GM23248 (cell line): ENCODE results near the gene RASL12. TPM values are rescaled to one million over a fixed set of nuclear protein-coding genes. Genes with fewer than 3 reads are reported as not detected.

Experiments used
- DNase-seq: peaks from one replicate; pipeline ENCODE4 v3.0.0-alpha.2; 2015
- H2AFZ ChIP-seq: fragments of 200-600 bp; sonication (generic); 2 replicates; pipeline ENCODE4 v1.6.1; 2016; ENCODE audit warnings: antibody characterized with exemption
- H3F3A ChIP-seq: fragments of 200-600 bp; sonication (generic); 2 replicates; pipeline ENCODE4 v1.6.1; 2016; ENCODE audit warnings: mild to moderate bottlenecking, antibody characterized with exemption, mixed run types; ENCODE audit not compliant: insufficient read depth
- H3K27ac ChIP-seq: fragments of 200-600 bp; sonication (generic); 2 replicates; pipeline ENCODE4 v1.5.1; 2016; ENCODE audit warnings: mild to moderate bottlenecking
- H3K27me3 ChIP-seq: fragments of 200-600 bp; sonication (generic); replicated peaks from 2 replicates; pipeline ENCODE4 v1.6.1; 2016; ENCODE audit warnings: mild to moderate bottlenecking; ENCODE audit not compliant: insufficient read depth
- H3K36me3 ChIP-seq: fragments of 200-600 bp; sonication (generic); 2 replicates; pipeline ENCODE4 v1.6.1; 2016; ENCODE audit warnings: low read depth, mild to moderate bottlenecking
- H3K4me1 ChIP-seq: fragments of 200-600 bp; sonication (generic); 2 replicates; pipeline ENCODE4 v1.6.1; 2016; ENCODE audit warnings: mild to moderate bottlenecking; ENCODE audit not compliant: insufficient read depth
- H3K4me2 ChIP-seq: fragments of 200-600 bp; sonication (generic); one replicate; pipeline ENCODE4 v1.6.1; 2016; ENCODE audit warnings: mild to moderate bottlenecking; ENCODE audit not compliant: unreplicated experiment
- H3K4me3 ChIP-seq: fragments of 200-600 bp; sonication (generic); 2 replicates; pipeline ENCODE4 v1.5.1; 2016; ENCODE audit warnings: mild to moderate bottlenecking
- H3K79me2 ChIP-seq: fragments of 200-600 bp; sonication (generic); 2 replicates; pipeline ENCODE4 v1.6.1; 2016; ENCODE audit warnings: mild to moderate bottlenecking; ENCODE audit not compliant: insufficient read depth
- H3K9ac ChIP-seq: fragments of 200-600 bp; sonication (generic); 2 replicates; pipeline ENCODE4 v1.6.1; 2016; ENCODE audit warnings: mild to moderate bottlenecking
- H3K9me2 ChIP-seq: fragments of 200-600 bp; sonication (generic); 2 replicates; pipeline ENCODE4 v1.6.1; 2016; ENCODE audit warnings: mixed run types, mild to moderate bottlenecking, moderate library complexity; ENCODE audit not compliant: insufficient read depth
- H3K9me3 ChIP-seq: fragments of 200-600 bp; sonication (generic); one replicate; pipeline ENCODE4 v1.6.1; 2017; ENCODE audit warnings: low read depth
- H4K20me1 ChIP-seq: fragments of 200-600 bp; sonication (generic); 2 replicates; pipeline ENCODE4 v1.6.0; 2016; ENCODE audit not compliant: insufficient read depth
- EZH2 ChIP-seq: fragments of 200-600 bp; sonication (generic); IDR thresholded peaks from 2 replicates; pipeline ENCODE4 v1.6.1; 2018; ENCODE audit warnings: antibody characterized with exemption, mild to moderate bottlenecking; ENCODE audit not compliant: insufficient read depth, poor library complexity, severe bottlenecking
- EZH2phosphoT487 ChIP-seq: fragments of 200-600 bp; sonication (generic); IDR thresholded peaks from 2 replicates; pipeline ENCODE4 v1.6.1; 2018; ENCODE audit warnings: antibody characterized with exemption, moderate library complexity, mild to moderate bottlenecking, low read depth; ENCODE audit not compliant: insufficient read depth
- WGBS, 2 experiments: methylation state at CpG; one replicate each; pipeline ENCODE4 v1.1.6; 2015 to 2017; ENCODE audit warnings: low lambda C conversion rate in 2 of 2, low coverage in 1 of 2; ENCODE audit errors: missing lambda C conversion rate in 2 of 2; 5-methylcytosine and 5-hydroxymethylcytosine counted together
- in situ Hi-C: fragments of 300-500 bp; cut with MboI; formaldehyde crosslinking; loops from 2 replicates; pipeline ENCODE4 v1.15.0; 2020
- polyA plus RNA-seq: library from polyadenylated mRNA; unstranded; fragments of >200 nt; fragmentation: Nextera tagmentation; extraction: Ambion mirVana; gene quantifications from 2 replicates; pipeline ENCODE4 v1.2.1, GENCODE V29; 2016
- total RNA-seq: library from RNA; depleted of rRNA; stranded (reverse); fragments of >200 nt; shearing (Covaris generic); gene quantifications from 2 replicates; pipeline ENCODE4 v1.2.3, GENCODE V29; 2014

Gene RASL12
- total and polyA plus RNA-seq, 2 experiments from 2014 or later: not detected

DNA sequence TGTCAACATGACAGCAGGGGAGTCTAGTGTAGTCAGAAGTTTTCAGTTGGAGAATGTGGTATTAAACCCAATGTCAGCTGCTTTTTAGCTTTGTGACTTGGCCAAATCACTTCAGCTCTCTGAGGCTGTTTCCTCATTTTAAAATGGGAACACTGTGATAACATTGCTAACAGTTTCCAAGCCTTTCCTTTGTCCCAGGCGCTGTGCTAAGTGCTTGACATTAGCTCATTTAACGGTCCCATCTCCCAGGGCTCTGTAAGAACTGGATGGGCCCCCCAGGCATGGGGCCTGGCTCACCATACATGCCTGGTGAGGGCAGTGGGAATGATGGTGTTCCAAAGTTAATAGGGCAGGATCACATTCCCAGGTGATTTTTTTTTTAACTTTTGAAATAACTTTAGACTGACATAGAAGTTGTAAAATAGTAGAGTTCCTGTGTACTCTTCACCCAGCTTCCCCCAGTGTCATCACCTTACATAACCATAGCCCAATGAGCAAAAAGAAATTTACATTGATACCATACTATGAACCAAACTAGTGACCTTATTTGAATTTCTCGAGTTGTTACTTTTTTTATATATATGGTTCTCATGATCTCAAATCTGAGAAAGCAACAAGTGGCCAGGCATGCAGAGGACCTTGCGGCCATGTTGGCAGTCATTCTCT, 7.7 kb downstream of the RASL12 start:
- TF ChIP-seq EZH2 (no peak), EZH2phosphoT487 (no peak)
- no peaks in the 10 kb centered on the region for H3K79me2 ChIP-seq
- no peaks in the 10 kb centered on the region for H3K9me3 ChIP-seq
- no peak overlapping the region for H3K4me3 ChIP-seq
- no peaks in the 10 kb centered on the region for H3K36me3 ChIP-seq
- no peak overlapping the region for H2AFZ ChIP-seq
- no peaks in the 10 kb centered on the region for H4K20me1 ChIP-seq
- no peaks in the 10 kb centered on the region; the same call in none of the 2 replicates for H3F3A ChIP-seq
- in situ Hi-C loops: no loop called here
- DNase-seq: no peak
- no peaks in the 10 kb centered on the region for H3K4me1 ChIP-seq
- H3K27me3 ChIP-seq: no peaks in the 10 kb centered on the region
- no peak overlapping the region for H3K27ac ChIP-seq
- no peak overlapping the region for H3K9ac ChIP-seq
- no peaks in the 10 kb centered on the region for H3K9me2 ChIP-seq
- 57 to 66% methylated on average over 4 of the region's 4 CpGs for WGBS, 2 experiments
- no peak overlapping the region for H3K4me2 ChIP-seq

GRCh38 chr15:65059369-65059750, 8.4 kb downstream of the RASL12 start:
- H3K27me3 ChIP-seq: no peaks in the 10 kb centered on the region
- H3K9me2 ChIP-seq: no peaks in the 10 kb centered on the region
- H3F3A ChIP-seq: no peaks in the 10 kb centered on the region; the same call in none of the 2 replicates
- in situ Hi-C loops: no loop called here
- no peak overlapping the region for H3K4me3 ChIP-seq
- no peak for DNase-seq
- H3K79me2 ChIP-seq: no peaks in the 10 kb centered on the region
- H3K9me3 ChIP-seq: no peaks in the 10 kb centered on the region
- no peak overlapping the region for H3K27ac ChIP-seq
- TF ChIP-seq EZH2phosphoT487 (no peak), EZH2 (no peak)
- H3K4me2 ChIP-seq: no peak overlapping the region
- WGBS, 2 experiments: 60 to 73% methylated on average over 3 of the region's 3 CpGs
- no peaks in the 10 kb centered on the region for H3K4me1 ChIP-seq
- H2AFZ ChIP-seq: no peak overlapping the region
- no peaks in the 10 kb centered on the region for H3K36me3 ChIP-seq
- no peaks in the 10 kb centered on the region for H4K20me1 ChIP-seq
- H3K9ac ChIP-seq: no peak overlapping the region

DNA sequence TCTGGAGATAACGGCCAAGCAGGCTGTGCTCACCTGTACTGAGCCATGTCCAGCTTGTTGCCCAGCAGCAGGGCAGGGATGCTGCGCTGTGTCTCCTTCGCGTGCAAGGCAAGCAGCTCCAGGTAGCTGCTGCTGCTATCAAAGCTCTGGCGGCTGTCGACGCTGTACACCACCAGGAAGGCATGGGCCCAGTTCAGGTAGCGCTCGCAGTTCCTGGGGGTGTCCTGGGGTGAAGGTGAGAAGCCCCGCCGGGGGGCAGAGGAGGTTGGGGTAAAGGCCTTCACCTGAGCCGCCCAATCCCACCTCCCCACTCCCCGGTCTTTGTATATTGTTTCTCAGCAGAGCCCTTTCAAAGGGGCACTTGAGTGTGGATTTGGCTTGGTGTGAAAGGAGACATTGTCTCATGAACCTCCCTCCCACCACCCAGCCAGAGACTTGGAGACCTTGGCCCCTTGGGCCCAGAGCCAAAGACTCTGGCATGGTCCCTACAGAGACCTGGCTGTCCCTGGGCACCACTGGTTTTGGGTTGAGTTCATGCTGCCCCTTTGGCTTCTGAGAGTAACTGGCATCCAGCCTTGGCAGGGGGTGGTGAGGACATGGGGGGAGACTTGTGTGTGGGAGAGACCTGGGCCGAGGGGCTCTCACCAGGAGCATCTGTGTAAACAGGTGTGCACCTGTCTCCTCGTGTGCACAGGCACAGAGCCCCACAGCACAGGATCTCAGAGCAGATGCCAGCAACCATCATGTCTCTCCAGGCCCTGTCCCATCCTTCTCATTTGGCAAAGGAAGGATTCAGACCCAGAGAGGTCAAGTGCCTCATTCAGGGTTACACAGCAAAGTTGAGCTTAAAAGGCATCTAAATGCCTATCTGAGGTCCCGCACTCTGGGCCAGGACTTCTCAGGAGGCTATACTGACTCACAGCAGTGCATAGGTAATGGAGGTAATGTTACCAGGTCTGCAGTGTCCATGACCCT, 9.1 kb downstream of the RASL12 start:
- Histone ChIP-seq H3K27me3 (no peaks in the 10 kb centered on the region), H3K4me1 (no peaks in the 10 kb centered on the region), H3K9me3 (no peaks in the 10 kb centered on the region), H3K4me3 (no peak overlapping the region), H4K20me1 (no peaks in the 10 kb centered on the region), H3K36me3 (no peaks in the 10 kb centered on the region), H3F3A (no peaks in the 10 kb centered on the region; the same call in none of the 2 replicates), H3K27ac (no peak overlapping the region), H3K4me2 (no peak overlapping the region), H3K9me2 (no peaks in the 10 kb centered on the region), H3K79me2 (no peaks in the 10 kb centered on the region), H3K9ac (no peak overlapping the region), H2AFZ (no peak overlapping the region)
- DNase-seq: no peak
- in situ Hi-C loops: no loop called here
- TF ChIP-seq EZH2phosphoT487 (no peak), EZH2 (no peak)
- 82 to 91% methylated on average over 16 of the region's 16 CpGs for WGBS, 2 experiments

DNA sequence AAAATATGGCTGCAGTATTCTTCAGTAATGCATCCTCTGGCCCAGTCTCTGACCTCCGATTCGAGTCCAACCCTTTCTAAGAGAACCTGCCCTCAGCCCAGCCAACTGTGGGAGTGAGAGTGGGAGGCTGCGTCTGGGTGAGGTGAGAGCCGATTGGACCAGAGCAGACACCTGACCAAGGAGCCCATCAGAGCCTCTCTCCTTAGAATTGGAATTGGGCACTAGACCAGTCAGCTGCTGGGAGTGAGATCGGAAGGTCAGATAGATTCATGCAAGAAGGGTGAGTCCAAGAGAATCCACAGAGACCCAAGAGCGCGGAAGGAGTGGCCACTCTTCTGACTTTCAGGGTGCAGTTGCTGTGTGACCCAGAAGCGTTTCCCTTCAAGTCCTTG, 10.2 kb downstream of the RASL12 start:
- Histone ChIP-seq H3K4me2 (no peak overlapping the region), H3K27ac (no peak overlapping the region), H3K9me3 (no peaks in the 10 kb centered on the region), H3F3A (no peaks in the 10 kb centered on the region; the same call in none of the 2 replicates), H3K4me1 (no peaks in the 10 kb centered on the region), H3K36me3 (no peaks in the 10 kb centered on the region), H3K27me3 (no peaks in the 10 kb centered on the region), H3K9me2 (no peaks in the 10 kb centered on the region), H4K20me1 (no peaks in the 10 kb centered on the region), H3K9ac (no peak overlapping the region), H3K4me3 (no peak overlapping the region), H2AFZ (no peak overlapping the region), H3K79me2 (no peaks in the 10 kb centered on the region)
- in situ Hi-C loops: no loop called here
- no peak for DNase-seq
- WGBS, 2 experiments: 96 to 99% methylated on average over 8 of the region's 8 CpGs
- no peak for TF ChIP-seq EZH2phosphoT487
- no peak for TF ChIP-seq EZH2
